ENCODE results near the gene TOPBP1.
"Not testable (repeated sequence)": the region's sequence is repeated elsewhere in the genome, so short reads cannot be mapped to it uniquely, and the experiment has no call there.

Gene TOPBP1

DNA sequence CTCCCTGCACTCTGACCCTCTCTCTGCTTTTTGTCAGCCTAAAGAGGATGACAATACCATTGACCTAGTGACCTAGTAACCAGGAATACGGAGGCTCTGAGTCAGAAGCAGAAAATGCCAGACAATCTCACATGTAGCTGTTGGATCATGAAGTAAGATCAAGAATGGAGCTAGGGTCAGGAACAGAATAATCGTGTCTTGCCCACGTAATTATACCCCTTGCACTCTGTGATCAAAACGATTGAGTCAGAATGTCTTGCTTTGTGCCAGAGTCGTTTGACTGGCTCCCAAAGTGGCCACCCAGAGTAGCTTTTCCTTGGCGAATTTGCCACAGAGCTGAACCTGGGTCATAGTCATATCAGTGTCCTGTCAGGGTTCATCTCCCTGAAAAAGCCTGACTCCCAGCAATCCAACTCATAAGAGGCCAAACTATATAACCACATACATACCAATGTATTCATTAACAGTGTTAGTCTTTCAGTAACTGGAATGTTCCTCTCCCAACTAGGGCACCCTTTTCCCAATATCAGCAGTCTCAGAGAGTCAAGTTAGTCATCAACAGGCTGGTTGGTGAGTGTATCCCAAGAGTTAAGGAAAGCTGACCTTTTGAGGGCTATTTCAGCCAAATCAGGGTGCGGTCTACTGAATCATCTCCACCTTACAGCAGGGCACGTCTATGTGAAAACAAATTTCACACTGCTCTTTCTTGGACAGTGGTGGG is 93.3 kb downstream of the TOPBP1 start:
- no peak for DNase-seq

DNA sequence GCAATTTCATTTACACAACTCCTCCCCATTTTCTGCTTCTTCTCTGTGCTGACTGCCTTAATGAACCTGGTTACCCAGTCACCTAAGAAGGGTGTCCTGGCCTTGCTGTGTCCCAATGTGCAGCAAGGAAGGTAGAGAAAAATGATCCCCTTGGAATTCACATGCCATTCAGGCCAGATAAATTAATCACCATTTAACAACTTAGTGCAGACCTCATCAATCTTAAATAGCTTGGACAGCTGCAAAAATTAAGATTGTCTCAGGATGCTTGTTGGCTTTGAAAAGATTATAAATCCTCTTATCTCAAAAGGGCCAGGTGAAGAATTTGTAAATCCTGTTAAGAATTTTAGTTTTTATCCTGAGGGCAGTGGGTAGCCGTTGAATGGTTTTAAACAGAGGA is 97.9 kb downstream of the TOPBP1 start:
- DNase-seq, result no peak

DNA sequence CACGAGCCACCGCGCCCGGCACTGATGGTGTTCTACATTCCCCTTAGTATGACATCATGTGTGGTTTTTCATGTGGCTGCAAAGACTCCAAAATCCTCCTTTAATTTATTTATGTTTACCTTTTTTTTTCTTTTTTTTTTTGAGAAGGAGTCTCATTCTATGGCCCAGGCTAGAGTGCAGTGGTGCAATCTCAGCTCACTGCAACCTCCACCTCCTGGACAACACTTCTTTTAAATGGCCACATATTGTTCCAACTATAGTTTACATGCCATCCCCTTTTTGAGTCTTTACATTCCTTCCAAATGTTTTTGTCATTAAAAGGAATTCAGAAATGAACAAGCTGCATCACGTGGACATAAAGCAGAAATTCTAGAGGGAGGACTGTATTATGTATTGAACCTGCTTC is 98.6 kb downstream of the TOPBP1 start:
- no peak for DNase-seq

DNA sequence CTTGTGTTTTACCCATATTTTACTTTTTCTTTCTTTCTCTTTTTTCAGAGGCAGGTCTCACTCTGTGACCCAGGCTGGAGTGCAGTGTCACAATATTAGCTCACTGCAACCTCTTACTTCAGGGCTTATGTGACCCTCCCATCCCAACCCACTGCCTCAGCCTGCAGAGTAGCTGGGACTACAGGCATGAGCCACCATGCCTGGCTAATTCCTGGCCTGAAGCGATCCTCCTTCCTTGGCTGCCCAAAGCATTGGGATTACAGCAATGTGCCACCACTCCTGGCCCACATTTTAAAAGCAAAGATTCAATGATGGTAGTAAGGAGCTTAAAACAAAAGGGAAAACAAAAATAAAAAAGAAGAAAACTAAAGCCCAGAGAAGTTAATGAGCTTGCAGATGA is 99.4 kb downstream of the TOPBP1 start:
- no peak for DNase-seq

DNA sequence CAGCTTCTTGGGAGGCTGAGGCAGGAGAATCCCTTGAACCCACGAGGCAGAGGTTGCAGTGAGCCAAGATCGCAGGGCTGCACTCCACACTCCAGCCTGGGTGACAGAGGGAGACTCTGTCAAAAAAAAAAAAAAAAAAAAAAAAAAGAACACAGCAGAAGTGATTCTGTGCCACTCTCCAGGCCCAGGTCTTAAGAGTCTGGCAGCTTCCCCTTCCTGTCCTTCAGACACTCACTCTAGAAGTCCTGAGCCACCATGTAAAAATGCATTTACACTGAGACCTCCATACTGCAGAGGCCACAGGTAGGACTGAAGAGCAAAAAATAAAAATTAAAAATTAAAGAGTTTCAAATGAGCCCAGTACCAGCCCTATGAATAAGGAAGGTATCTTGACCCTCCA is 100.1 kb downstream of the TOPBP1 start:
- no peak for DNase-seq

DNA sequence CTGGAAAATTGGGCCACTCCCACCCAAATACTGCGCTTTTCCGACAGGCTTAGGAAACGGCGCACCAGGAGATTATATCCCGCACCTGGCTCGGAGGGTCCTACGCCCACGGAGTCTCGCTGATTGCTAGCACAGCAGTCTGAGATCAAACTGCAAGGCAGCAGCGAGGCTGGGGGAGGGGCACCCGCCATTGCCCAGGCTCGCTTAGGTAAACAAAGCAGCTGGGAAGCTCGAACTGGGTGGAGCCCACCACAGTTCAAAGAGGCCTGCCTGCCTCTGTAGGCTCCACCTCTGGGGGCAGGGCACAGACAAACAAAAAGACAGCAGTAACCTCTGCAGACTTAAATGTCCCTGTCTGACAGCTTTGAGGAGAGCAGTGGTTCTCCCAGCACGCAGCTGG is 110.2 kb downstream of the TOPBP1 start:
- DNase-seq, result not testable (repeated sequence)
